ENCODE measurements around the gene ARL8A.

Gene ARL8A

GRCh38 chr1:202135221-202135721, 9.3 kb downstream of the ARL8A start:
- peak; percentile 30 for DNase-seq (ENCODE audit: low read depth, low spot score)

- no peak for DNase-seq (ENCODE audit: low read depth, low spot score)
Observed at GRCh38 chr1:202134645-202135172, 9.8 kb downstream of the ARL8A start.

- DNase-seq (ENCODE audit: low read depth, low spot score), result no peak
Observed at GRCh38 chr1:202133989-202134388, 10.5 kb downstream of the ARL8A start.

- no peak for DNase-seq (ENCODE audit: low read depth, low spot score)
Observed at GRCh38 chr1:202133496-202133895, 11.0 kb downstream of the ARL8A start.

GRCh38 chr1:202133001-202133400, 11.5 kb downstream of the ARL8A start:
- DNase-seq (ENCODE audit: low read depth, low spot score), result no peak

GRCh38 chr1:202131956-202132821, 12.3 kb downstream of the ARL8A start:
- no peak for DNase-seq (ENCODE audit: low read depth, low spot score)

GRCh38 chr1:202130816-202131522, 13.6 kb downstream of the ARL8A start:
- DNase-seq (ENCODE audit: low read depth, low spot score), result no peak

- no peak for DNase-seq (ENCODE audit: low read depth, low spot score)
Observed at GRCh38 chr1:202130297-202130721, 14.2 kb downstream of the ARL8A start.

GRCh38 chr1:202129453-202130296, 14.9 kb downstream of the ARL8A start:
- DNase-seq (ENCODE audit: low read depth, low spot score), result no peak

GRCh38 chr1:202127836-202128622, 16.5 kb downstream of the ARL8A start:
- DNase-seq (ENCODE audit: low read depth, low spot score), result no peak

- no peak for DNase-seq (ENCODE audit: low read depth, low spot score)
Observed at GRCh38 chr1:202127061-202127460, 17.5 kb downstream of the ARL8A start.

- no peak for DNase-seq (ENCODE audit: low read depth, low spot score)
Observed at GRCh38 chr1:202126426-202126825, 18.1 kb downstream of the ARL8A start.

GRCh38 chr1:202125611-202126010, 18.9 kb downstream of the ARL8A start:
- no peak for DNase-seq (ENCODE audit: low read depth, low spot score)

- no peak for DNase-seq (ENCODE audit: low read depth, low spot score)
Observed at GRCh38 chr1:202124142-202124541, 20.4 kb downstream of the ARL8A start.

GRCh38 chr1:202123336-202123813, 21.2 kb downstream of the ARL8A start:
- no peak for DNase-seq (ENCODE audit: low read depth, low spot score)

- no peak for DNase-seq (ENCODE audit: low read depth, low spot score)
Observed at GRCh38 chr1:202122639-202123335, 21.8 kb downstream of the ARL8A start, which contains the start of gene GPR37L1. Gene GPR37L1, plus strand, starts transcription at chr1:202122917. Its CDS starts 47 bp downstream, at chr1:202122964.

- no peak for DNase-seq (ENCODE audit: low read depth, low spot score)
Observed at GRCh38 chr1:202121006-202121405, 23.5 kb downstream of the ARL8A start.

GRCh38 chr1:202117898-202118371, 26.6 kb downstream of the ARL8A start:
- DNase-seq (ENCODE audit: low read depth, low spot score), result no peak

- no peak for DNase-seq (ENCODE audit: low read depth, low spot score)
Observed at GRCh38 chr1:202116287-202116686, 28.2 kb downstream of the ARL8A start.

All from brain pericyte (primary cell).